Mammary epithelial cell (primary cell): ENCODE data around the gene INPPL1.

ENCODE experiments used
- EZH2 ChIP-seq: IDR thresholded peaks from 2 replicates; pipeline ENCODE4 v1.6.1; 2012; ENCODE audit warnings: low read length, inconsistent platforms, borderline replicate concordance
- TF ChIP-seq, protein P1 (sequence below), 2 donors: IDR thresholded peaks in 1 of 2; conservative IDR thresholded peaks in 1 of 2; 2 replicates each; pipeline ENCODE4 v1.5.1; 2011 to 2012; ENCODE audit warnings: inconsistent platforms in 2 of 2, low read length in 2 of 2, mild to moderate bottlenecking in 2 of 2, control low read depth in 1 of 2, low read depth in 1 of 2; ENCODE audit not compliant: insufficient read depth in 1 of 2; ENCODE audit errors: extremely low read depth in 1 of 2

DNA sequence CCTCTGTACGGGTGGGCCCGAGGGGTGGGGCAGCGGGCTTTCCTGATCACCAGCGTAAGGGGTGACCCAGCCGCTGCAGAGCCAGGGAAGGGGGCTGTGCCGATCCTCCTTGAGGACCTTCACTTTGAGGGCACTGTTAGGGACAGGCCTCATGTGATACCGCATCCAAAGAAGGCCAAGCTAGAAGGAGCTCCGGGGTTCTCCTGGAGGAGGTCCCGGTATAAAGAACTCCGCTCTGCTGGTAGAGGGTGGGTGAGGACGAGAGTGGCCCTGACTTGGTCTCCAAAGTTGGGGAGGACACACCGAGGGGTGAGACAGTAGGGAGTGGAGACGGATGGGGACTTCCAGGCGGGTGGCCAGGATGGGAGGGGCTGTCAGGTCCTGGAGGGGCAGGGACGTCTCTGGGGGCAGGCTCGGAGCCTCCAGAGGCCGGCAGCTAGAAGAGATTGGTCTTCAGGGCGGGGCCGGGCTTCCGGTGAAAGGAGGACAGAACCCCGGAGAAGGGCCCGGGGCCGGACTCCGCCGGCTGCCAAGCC is 14.8 kb downstream of the INPPL1 start:
- TF ChIP-seq EZH2 = no peak
- TF ChIP-seq, protein P1, sequence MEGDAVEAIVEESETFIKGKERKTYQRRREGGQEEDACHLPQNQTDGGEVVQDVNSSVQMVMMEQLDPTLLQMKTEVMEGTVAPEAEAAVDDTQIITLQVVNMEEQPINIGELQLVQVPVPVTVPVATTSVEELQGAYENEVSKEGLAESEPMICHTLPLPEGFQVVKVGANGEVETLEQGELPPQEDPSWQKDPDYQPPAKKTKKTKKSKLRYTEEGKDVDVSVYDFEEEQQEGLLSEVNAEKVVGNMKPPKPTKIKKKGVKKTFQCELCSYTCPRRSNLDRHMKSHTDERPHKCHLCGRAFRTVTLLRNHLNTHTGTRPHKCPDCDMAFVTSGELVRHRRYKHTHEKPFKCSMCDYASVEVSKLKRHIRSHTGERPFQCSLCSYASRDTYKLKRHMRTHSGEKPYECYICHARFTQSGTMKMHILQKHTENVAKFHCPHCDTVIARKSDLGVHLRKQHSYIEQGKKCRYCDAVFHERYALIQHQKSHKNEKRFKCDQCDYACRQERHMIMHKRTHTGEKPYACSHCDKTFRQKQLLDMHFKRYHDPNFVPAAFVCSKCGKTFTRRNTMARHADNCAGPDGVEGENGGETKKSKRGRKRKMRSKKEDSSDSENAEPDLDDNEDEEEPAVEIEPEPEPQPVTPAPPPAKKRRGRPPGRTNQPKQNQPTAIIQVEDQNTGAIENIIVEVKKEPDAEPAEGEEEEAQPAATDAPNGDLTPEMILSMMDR (conservative IDR thresholded peaks at IDR 0.05 in 1 of 2, IDR thresholded peaks at IDR 0.05 in 1 of 2; ENCODE audit: extremely low read depth in 1 of 2, insufficient read depth in 1 of 2, low read depth in 1 of 2, low read length in 2 of 2) = no peak
